ENCODE results near the gene TGFBR3L. TPM values are rescaled to one million over a fixed set of nuclear protein-coding genes. Genes with fewer than 3 reads are reported as not detected.
A peak's percentile ranks its signal among the peaks of the same experiment; 100 is the strongest.

TGFBR3L gene
- total and polyA plus RNA-seq, 2 of the 13 experiments (the other 11 are each of a cell fraction or from before 2014, with no cell fraction given) = 0.20 to 1.0 TPM

DNA sequence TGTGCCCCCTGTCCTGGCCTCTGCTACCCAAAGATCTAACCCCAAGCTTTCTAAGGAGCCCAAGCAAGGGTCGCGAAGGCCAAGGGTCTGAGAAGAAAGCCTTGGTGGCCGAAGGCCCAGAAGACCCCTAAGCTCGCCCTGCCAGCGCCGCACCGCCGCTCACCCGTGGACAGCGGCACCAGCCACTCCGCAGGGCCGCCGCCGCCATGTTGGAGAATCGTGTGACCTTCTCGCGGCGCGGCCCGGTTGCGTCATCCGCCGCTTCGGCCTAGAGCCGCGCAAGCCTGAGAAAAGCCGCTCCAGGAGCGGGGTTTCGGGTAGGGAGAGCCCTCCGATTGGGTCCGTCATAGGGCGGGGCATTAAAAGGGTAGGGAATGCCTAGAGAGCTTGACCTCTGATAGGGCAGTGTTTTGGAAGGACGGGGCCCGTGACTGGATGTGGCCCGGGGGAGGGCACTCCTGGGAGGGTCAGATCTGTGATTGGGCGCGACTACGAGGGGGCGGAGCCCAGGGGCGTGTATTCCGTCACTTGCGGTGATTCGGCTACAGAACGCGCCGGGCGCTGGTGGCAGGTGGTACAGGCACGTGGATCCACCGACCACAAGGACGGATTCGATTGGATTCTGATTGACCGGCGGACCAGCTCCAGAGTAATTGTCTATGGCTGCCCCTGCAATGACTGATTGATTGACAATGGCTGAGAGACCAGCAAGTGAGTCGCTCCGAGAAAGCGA is 29.0 kb downstream of the TGFBR3L start, which contains the start of gene TIMM44 (continued):
- TF ChIP-seq ZNF749 (CRISPR knock-in tag; IDR thresholded peaks at IDR 0.05; ENCODE audit: borderline replicate concordance) (0 out of 2 replicates have a peak, but pooled peaks have one; percentile 18), ZNF782 (CRISPR knock-in tag; IDR thresholded peaks at IDR 0.05; ENCODE audit: borderline replicate concordance) (no peak), MEIS1 (CRISPR knock-in tag; IDR thresholded peaks at IDR 0.05; ENCODE audit: borderline replicate concordance) (no peak; the same call in 1 of the 2 replicates), GPN1 (CRISPR knock-in tag; IDR thresholded peaks at IDR 0.05; ENCODE audit: borderline replicate concordance) (no peak), KLF16 (CRISPR knock-in tag; IDR thresholded peaks at IDR 0.05) (peak in 1 of 2 experiments; percentile 94; a peak in 2 of 4 replicates), ZKSCAN8 (CRISPR knock-in tag; IDR thresholded peaks at IDR 0.05; ENCODE audit: borderline replicate concordance) (no peak), FOXJ3 (CRISPR knock-in tag; IDR thresholded peaks at IDR 0.05; ENCODE audit: borderline replicate concordance) (no peak), HDAC6 (IDR thresholded peaks at IDR 0.05; ENCODE audit: low read depth, low read length) (no peak), HOXA7 (CRISPR knock-in tag; IDR thresholded peaks at IDR 0.05) (no peak), TAF15 (IDR thresholded peaks at IDR 0.05; ENCODE audit: low read depth, low read length, poor library complexity, severe bottlenecking) (peak; percentile 45), TCF7L2 (IDR thresholded peaks at IDR 0.05; ENCODE audit: low read depth, low read length) (no peak), ZNF101 (CRISPR knock-in tag; IDR thresholded peaks at IDR 0.05; ENCODE audit: borderline replicate concordance, low read depth) (no peak), SMAD1 (CRISPR knock-in tag; IDR thresholded peaks at IDR 0.05; ENCODE audit: borderline replicate concordance, low read depth) (peak; percentile 12; the same call in 1 of the 2 replicates), ZNF460 (CRISPR knock-in tag; IDR thresholded peaks at IDR 0.05; ENCODE audit: borderline replicate concordance) (no peak; the same call in 1 of the 2 replicates), SIX4 (CRISPR knock-in tag; IDR thresholded peaks at IDR 0.05) (no peak), ZNF274 (CRISPR knock-in tag; IDR thresholded peaks at IDR 0.05) (peak; percentile 74; the same call in 1 of the 2 replicates), KDM2A (CRISPR knock-in tag; IDR thresholded peaks at IDR 0.05; ENCODE audit: borderline replicate concordance, low read depth) (peak; percentile 96), HOXA9 (CRISPR knock-in tag; IDR thresholded peaks at IDR 0.05; ENCODE audit: borderline replicate concordance) (no peak)
- TF ChIP-seq, protein P1, sequence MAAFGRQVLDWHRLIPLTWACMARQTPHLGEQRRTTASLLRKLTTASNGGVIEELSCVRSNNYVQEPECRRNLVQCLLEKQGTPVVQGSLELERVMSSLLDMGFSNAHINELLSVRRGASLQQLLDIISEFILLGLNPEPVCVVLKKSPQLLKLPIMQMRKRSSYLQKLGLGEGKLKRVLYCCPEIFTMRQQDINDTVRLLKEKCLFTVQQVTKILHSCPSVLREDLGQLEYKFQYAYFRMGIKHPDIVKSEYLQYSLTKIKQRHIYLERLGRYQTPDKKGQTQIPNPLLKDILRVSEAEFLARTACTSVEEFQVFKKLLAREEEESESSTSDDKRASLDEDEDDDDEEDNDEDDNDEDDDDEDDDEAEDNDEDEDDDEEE (CRISPR knock-in tag; IDR thresholded peaks at IDR 0.05) = peak; percentile 21; the same call in 1 of the 2 replicates
- TF ChIP-seq, protein P2, sequence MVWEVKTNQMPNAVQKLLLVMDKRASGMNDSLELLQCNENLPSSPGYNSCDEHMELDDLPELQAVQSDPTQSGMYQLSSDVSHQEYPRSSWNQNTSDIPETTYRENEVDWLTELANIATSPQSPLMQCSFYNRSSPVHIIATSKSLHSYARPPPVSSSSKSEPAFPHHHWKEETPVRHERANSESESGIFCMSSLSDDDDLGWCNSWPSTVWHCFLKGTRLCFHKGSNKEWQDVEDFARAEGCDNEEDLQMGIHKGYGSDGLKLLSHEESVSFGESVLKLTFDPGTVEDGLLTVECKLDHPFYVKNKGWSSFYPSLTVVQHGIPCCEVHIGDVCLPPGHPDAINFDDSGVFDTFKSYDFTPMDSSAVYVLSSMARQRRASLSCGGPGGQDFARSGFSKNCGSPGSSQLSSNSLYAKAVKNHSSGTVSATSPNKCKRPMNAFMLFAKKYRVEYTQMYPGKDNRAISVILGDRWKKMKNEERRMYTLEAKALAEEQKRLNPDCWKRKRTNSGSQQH (CRISPR knock-in tag; IDR thresholded peaks at IDR 0.05; ENCODE audit: low read depth) = peak; percentile 64; the same call in 1 of the 2 replicates
- TF ChIP-seq, protein P3, sequence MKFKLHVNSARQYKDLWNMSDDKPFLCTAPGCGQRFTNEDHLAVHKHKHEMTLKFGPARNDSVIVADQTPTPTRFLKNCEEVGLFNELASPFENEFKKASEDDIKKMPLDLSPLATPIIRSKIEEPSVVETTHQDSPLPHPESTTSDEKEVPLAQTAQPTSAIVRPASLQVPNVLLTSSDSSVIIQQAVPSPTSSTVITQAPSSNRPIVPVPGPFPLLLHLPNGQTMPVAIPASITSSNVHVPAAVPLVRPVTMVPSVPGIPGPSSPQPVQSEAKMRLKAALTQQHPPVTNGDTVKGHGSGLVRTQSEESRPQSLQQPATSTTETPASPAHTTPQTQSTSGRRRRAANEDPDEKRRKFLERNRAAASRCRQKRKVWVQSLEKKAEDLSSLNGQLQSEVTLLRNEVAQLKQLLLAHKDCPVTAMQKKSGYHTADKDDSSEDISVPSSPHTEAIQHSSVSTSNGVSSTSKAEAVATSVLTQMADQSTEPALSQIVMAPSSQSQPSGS (CRISPR knock-in tag; IDR thresholded peaks at IDR 0.05) = peak; percentile 91
- TF ChIP-seq, protein P4, sequence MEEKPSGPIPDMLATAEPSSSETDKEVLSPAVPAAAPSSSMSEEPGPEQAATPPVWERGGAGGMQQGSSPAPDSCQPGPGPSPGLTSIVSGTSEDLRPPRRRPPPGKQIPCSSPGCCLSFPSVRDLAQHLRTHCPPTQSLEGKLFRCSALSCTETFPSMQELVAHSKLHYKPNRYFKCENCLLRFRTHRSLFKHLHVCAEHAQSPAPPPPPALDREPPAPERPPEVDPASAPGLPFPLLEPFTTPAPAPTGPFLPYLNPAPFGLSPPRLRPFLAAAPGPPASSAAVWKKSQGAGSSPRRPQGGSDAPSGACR (CRISPR knock-in tag; IDR thresholded peaks at IDR 0.05) = peak; percentile 94
- TF ChIP-seq, protein P5, sequence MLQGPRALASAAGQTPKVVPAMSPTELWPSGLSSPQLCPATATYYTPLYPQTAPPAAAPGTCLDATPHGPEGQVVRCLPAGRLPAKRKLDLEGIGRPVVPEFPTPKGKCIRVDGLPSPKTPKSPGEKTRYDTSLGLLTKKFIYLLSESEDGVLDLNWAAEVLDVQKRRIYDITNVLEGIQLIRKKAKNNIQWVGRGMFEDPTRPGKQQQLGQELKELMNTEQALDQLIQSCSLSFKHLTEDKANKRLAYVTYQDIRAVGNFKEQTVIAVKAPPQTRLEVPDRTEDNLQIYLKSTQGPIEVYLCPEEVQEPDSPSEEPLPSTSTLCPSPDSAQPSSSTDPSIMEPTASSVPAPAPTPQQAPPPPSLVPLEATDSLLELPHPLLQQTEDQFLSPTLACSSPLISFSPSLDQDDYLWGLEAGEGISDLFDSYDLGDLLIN (CRISPR knock-in tag; IDR thresholded peaks at IDR 0.05; ENCODE audit: borderline replicate concordance) = no peak

Measured in HepG2 (cell line).